B cell (primary cell): Measurements from ENCODE around the gene ARL6IP1. TPM values are rescaled to one million over a fixed set of nuclear protein-coding genes. Genes with fewer than 3 reads are reported as not detected.

ENCODE experiments used
- ATAC-seq: fragments of 200-7000 bp; cut with Tn5 transposase; one replicate; pipeline ENCODE4 v1.10.0; 2021; ENCODE audit warnings: low read depth, mild to moderate bottlenecking, moderate number of reproducible peaks, moderate library complexity
- CTCF ChIA-PET: fragments of 350-600 bp; sonication (Branson Sonifier 250); formaldehyde crosslinking; loops from one replicate; lab custom pipeline; 2021; ENCODE audit warnings: antibody characterized with exemption, inconsistent platforms; lab: Charles Lee
- POLR2A ChIA-PET: fragments of 350-600 bp; sonication (Branson Sonifier 250); formaldehyde crosslinking; loops from one replicate; lab custom pipeline; 2021; ENCODE audit warnings: antibody characterized with exemption; lab: Charles Lee
- DNase-seq: peaks from one replicate; pipeline ENCODE4 v3.0.0; 2013
- H2AFZ ChIP-seq: 2 replicates; pipeline ENCODE4 v1.6.1; 2012; ENCODE audit warnings: mild to moderate bottlenecking, low read depth, low read length; ENCODE audit not compliant: insufficient read depth, poor library complexity, severe bottlenecking
- H3K27ac ChIP-seq, 2 donors: 1 replicate in 1 of 2; 2 replicates in 1 of 2; pipeline ENCODE4 v1.5.1; 2012 to 2013; ENCODE audit warnings: low read length in 2 of 2, mild to moderate bottlenecking in 2 of 2, moderate library complexity in 1 of 2
- H3K27me3 ChIP-seq, 4 experiments: fragments of 200-600 bp in 1 of 4; sonication (generic) in 1 of 4; replicated peaks in 1 of 4; 1 replicate in 2 of 4; 2 replicates in 2 of 4; pipeline versions ENCODE4 v1.6.1 to v1.7.0; 2013 to 2016; ENCODE audit warnings: low read length in 3 of 4, mild to moderate bottlenecking in 2 of 4, mixed read lengths in 1 of 4, moderate library complexity in 1 of 4; ENCODE audit not compliant: insufficient read depth in 4 of 4, control insufficient read depth in 3 of 4; ENCODE audit errors: control extremely low read depth in 1 of 4
- H3K36me3 ChIP-seq, 2 experiments: replicated peaks in 1 of 2; 1 replicate in 1 of 2; 2 replicates in 1 of 2; pipeline versions ENCODE4 v1.6.1 to v1.7.1; 2013; ENCODE audit warnings: low read length in 1 of 2; ENCODE audit not compliant: insufficient read depth in 2 of 2, control insufficient read depth in 1 of 2; ENCODE audit errors: control extremely low read depth in 1 of 2, extremely low read depth in 1 of 2
- H3K4me1 ChIP-seq, 2 donors: fragments of 200-600 bp in 1 of 2; sonication (generic) in 1 of 2; 1 replicate in 1 of 2; 2 replicates in 1 of 2; pipeline versions ENCODE4 v1.5.1 to v1.6.1; 2013 to 2017; ENCODE audit warnings: low read length in 2 of 2; ENCODE audit not compliant: control insufficient read depth in 2 of 2, insufficient read depth in 2 of 2
- H3K4me2 ChIP-seq: replicated peaks from 2 replicates; pipeline ENCODE3; 2012; ENCODE audit warnings: mild to moderate bottlenecking, low read depth, low read length; ENCODE audit not compliant: poor library complexity, severe bottlenecking
- H3K4me3 ChIP-seq, 5 experiments: fragments of 200-600 bp in 1 of 5; sonication (generic) in 1 of 5; 1 replicate in 3 of 5; 2 replicates in 2 of 5; pipeline versions ENCODE4 v1.5.1 to v1.7.0; 2011 to 2016; ENCODE audit warnings: low read length in 4 of 5, mild to moderate bottlenecking in 4 of 5, low read depth in 2 of 5, control low read depth in 1 of 5, moderate library complexity in 1 of 5; ENCODE audit not compliant: insufficient read depth in 1 of 5; ENCODE audit errors: control extremely low read depth in 1 of 5, extremely low read depth in 1 of 5
- H3K79me2 ChIP-seq: fragments of 200-600 bp; sonication (generic); one replicate; pipeline ENCODE4 v1.6.0; 2016; ENCODE audit warnings: low read length; ENCODE audit not compliant: control insufficient read depth, insufficient read depth
- H3K9ac ChIP-seq: fragments of 200-600 bp; sonication (generic); 2 replicates; pipeline ENCODE4 v1.6.1; 2017; ENCODE audit warnings: mild to moderate bottlenecking, low read length, moderate library complexity
- H3K9me3 ChIP-seq, 3 donors: one replicate each; pipeline versions ENCODE4 v1.6.1 to v1.7.1; 2013; ENCODE audit warnings: low read length in 2 of 3; ENCODE audit not compliant: control insufficient read depth in 2 of 3, insufficient read depth in 1 of 3; ENCODE audit errors: control extremely low read depth in 1 of 3
- H4K20me1 ChIP-seq: 2 replicates; pipeline ENCODE4 v1.6.0; 2012; ENCODE audit warnings: mild to moderate bottlenecking, low read length; ENCODE audit not compliant: insufficient read depth, control insufficient read depth, poor library complexity, severe bottlenecking
- H3K27ac Mint-ChIP-seq: one replicate; pipeline ENCODE4 v1.8.0; 2021; ENCODE audit warnings: mixed read lengths
- H3K27me3 Mint-ChIP-seq: one replicate; pipeline ENCODE4 v1.8.0; 2021; ENCODE audit warnings: mixed read lengths
- H3K4me1 Mint-ChIP-seq: one replicate; pipeline ENCODE4 v1.8.0; 2021; ENCODE audit warnings: mixed read lengths
- H3K4me3 Mint-ChIP-seq: one replicate; pipeline ENCODE4 v1.8.0; 2021; ENCODE audit warnings: mixed read lengths
- H3K9me3 Mint-ChIP-seq: one replicate; pipeline ENCODE4 v1.8.0; 2022; ENCODE audit warnings: mixed read lengths; ENCODE audit not compliant: insufficient read depth
- CTCF ChIP-seq: fragments of 200-600 bp; IDR thresholded peaks from one replicate; pipeline ENCODE4 v1.8.0; 2022; ENCODE audit warnings: antibody characterized with exemption, mild to moderate bottlenecking
- EZH2 ChIP-seq: IDR thresholded peaks from 2 replicates; pipeline ENCODE4 v1.6.1; 2012; ENCODE audit warnings: borderline replicate concordance, low read depth, mild to moderate bottlenecking, moderate library complexity, low read length; ENCODE audit not compliant: insufficient read depth, poor library complexity, severe bottlenecking
- WGBS: methylation state at CpG from one replicate; pipeline ENCODE4 v1.1.5; 2013; ENCODE audit warnings: missing lambda C conversion rate; ENCODE audit not compliant: insufficient coverage; 5-methylcytosine and 5-hydroxymethylcytosine counted together
- intact Hi-C: fragments of 100-400 bp; cut with micrococcal nuclease; formaldehyde crosslinking; loops from one replicate; pipeline ENCODE4 v1.10.0; 2022
- polyA plus RNA-seq: library from polyadenylated mRNA; depleted of rRNA; stranded (reverse); fragments of >200 nt; gene quantifications from 2 replicates; pipeline ENCODE4 v1.2.3, GENCODE V29; 2012
- total RNA-seq, 2 donors: library from RNA; stranded (reverse); fragments of 120-200 nt in 1 of 2; gene quantifications; 1 replicate in 1 of 2; 2 replicates in 1 of 2; pipeline versions ENCODE4 v1.2.3 to v1.2.4, GENCODE V29; 2013 to 2022

Gene ARL6IP1
- total and polyA plus RNA-seq, 2 donors (not counting 1 experiment from before 2014, with no cell fraction given): 52.0 to 109 TPM

GRCh38 chr16:18803569-18804462, 2.5 kb upstream of the ARL6IP1 start:
- H3K27me3 ChIP-seq: no peaks in the 10 kb centered on the region
- H3K36me3 ChIP-seq: peaks cover 4 to 8% of the 10 kb centered on the region in 2 experiments
- POLR2A ChIA-PET: interaction anchor here (0.7 kb wide), 2 partner anchors 12 to 51 kb away, joined by 3 to 6 read pairs; no protein-coding TSS in a partner anchor
- DNase-seq: no peak
- no peak overlapping the region for H3K9ac ChIP-seq
- Mint-ChIP-seq H3K4me1 (peaks cover 33% of the 10 kb centered on the region), H3K4me3 (peak overlapping the region; percentile 0), H3K27me3 (no peaks in the 10 kb centered on the region), H3K9me3 (no peaks in the 10 kb centered on the region), H3K27ac (peak overlapping the region; percentile 17)
- CTCF ChIA-PET: interaction anchor here (0.7 to 3.3 kb wide), 4 partner anchors 9 to 1740 kb away, joined by 3 to 22 read pairs (median 4); partner anchors contain the start of gene RPS15A
- H3K4me1 ChIP-seq: peaks cover 16 to 21% of the 10 kb centered on the region in 2 donors
- H3K4me3 ChIP-seq: no peak overlapping the region
- peaks cover 24% of the 10 kb centered on the region for H3K79me2 ChIP-seq
- no peak overlapping the region for H2AFZ ChIP-seq
- intact Hi-C loops: loop anchor here (5.0 kb wide), 1 partner anchor 913 kb away; the partner anchor contains the start of genes IQCK and KNOP1
- TF ChIP-seq EZH2 (no peak), CTCF (no peak)
- no CpG with 5 or more reads among the region's 5 CpGs for WGBS
- H3K9me3 ChIP-seq: no peaks in the 10 kb centered on the region
- H4K20me1 ChIP-seq: peaks cover 17% of the 10 kb centered on the region
- H3K27ac ChIP-seq: peak overlapping the region; percentile 17 to 31
- H3K4me2 ChIP-seq: no peak overlapping the region
- ATAC-seq: no peak
